Right kidney (tissue), 1 donor: ENCODE results near the gene NSL1.
"Not testable (repeated sequence)": the region's sequence is repeated elsewhere in the genome, so short reads cannot be mapped to it uniquely, and the experiment has no call there.

Experiments used
- DNase-seq: peaks from one replicate; pipeline ENCODE4 v3.0.0-alpha.2; 2016

The NSL1 gene

GRCh38 chr1:212785871-212786270, 5.7 kb downstream of the NSL1 start:
- DNase-seq = no peak

DNA sequence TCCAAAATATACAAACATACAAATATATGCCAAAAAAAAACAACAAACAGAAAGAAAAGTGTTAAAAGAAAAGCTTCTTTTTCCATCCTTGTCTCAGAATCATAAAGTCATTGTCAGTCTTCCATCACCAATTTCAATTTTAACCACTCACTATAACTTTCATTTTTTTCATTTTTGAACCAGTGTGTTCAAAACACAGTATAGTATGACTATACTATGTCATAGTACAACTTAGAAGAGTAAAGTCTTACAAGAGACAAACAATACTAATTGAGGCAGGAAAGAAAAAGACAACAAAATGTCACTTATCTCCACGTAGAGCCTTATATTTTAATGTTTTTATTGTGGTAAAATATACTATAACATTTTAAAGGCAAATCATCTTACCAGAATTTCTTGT, 7.6 kb downstream of the NSL1 start:
- DNase-seq = no peak

DNA sequence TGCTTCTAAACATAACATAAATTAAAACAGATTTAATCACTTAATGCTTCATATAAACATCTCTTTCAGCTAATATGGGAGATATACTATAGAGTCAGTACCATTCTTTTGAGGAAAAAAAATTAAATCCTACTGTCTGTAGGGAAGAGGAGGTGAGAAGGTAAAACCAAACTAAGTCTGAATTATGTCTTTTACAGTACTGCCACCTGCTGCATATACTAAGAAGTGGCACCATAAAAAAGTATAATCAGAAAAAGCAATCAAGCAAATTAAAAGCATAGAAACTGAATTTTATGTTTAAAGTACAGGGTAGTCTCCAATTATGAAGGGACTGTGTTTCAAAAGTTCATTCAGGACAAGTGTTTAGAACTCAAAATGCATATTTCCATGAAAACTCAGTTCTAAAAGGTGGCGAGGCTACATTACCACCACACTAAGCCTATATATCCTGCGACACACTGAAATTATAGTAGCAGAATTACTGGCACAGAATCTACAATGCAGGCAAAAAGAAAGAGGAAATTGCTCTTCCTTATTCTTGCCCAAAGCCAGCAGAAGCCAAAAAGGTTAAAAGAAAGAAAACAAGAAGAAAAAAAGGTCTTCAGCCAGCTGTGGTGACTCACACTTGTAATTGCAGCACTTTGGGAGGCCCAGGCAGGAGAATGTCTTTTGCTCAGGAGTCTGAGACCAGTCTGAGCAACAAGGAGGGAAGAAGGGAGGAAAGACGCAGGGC, 9.0 kb downstream of the NSL1 start:
- DNase-seq = no peak

- no peak for DNase-seq
Measured at GRCh38 chr1:212781225-212781624, 10.4 kb downstream of the NSL1 start.

DNA sequence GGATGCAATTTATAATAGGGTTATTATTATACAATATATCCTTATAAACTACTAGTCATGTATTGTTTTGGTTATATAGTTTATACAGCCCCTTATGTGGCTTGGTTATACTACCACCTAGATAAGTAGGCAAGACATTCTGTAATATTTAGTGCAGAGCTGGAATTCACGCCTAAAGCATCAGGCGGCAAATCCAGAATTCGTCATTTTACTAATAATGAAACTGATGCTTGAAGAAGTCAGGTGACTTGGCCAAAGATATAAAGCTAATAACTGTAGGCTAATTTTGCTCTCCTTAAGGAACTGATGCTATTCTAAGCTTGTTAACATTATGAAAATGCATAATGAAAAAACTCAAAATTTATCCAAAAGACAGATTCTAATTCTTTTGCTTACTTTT, 10.8 kb downstream of the NSL1 start:
- no peak for DNase-seq

- DNase-seq = not testable (repeated sequence)
Measured at GRCh38 chr1:212779086-212779485, 12.5 kb downstream of the NSL1 start.

GRCh38 chr1:212777151-212777550, 14.4 kb downstream of the NSL1 start:
- no peak for DNase-seq

GRCh38 chr1:212775241-212775640, 16.3 kb downstream of the NSL1 start:
- no peak for DNase-seq

GRCh38 chr1:212774584-212774983, 17.0 kb downstream of the NSL1 start:
- no peak for DNase-seq

DNA sequence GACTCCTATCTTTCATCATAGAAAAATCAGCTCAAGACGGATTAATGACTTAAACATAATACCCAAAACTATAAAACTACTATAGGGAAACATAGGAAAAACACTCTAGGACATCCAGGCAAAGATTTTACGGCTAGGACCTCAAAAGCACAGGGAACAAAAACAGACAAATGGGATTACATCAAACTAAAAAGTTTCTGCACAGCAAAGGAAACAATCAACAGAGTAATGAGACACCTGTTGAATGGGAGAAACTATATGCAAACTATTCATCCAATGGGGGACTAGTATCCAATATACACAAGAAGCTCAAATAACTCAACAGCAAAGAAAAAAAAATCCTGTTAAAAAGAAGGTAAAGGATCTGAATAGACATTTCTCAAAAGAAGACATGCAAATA, 18.6 kb downstream of the NSL1 start:
- no peak for DNase-seq

DNA sequence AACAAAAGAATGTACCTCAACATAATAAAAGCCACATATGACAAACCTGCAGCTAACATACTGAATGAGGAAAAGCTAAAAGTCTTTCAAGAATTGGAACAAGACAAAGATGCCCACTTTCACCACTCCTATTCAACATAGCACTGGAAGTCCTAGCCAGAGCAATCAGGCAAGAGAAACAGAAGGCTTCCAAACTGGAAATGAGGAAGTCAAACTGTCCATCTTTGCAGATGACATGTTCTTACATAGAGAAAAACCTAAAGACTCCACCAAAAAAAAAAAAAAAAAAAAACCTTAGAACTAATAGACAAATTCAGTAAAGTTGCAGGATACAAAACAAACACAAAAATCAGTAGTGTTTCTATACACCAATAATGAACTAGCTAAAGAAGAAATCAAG, 20.2 kb downstream of the NSL1 start:
- DNase-seq = no peak

DNA sequence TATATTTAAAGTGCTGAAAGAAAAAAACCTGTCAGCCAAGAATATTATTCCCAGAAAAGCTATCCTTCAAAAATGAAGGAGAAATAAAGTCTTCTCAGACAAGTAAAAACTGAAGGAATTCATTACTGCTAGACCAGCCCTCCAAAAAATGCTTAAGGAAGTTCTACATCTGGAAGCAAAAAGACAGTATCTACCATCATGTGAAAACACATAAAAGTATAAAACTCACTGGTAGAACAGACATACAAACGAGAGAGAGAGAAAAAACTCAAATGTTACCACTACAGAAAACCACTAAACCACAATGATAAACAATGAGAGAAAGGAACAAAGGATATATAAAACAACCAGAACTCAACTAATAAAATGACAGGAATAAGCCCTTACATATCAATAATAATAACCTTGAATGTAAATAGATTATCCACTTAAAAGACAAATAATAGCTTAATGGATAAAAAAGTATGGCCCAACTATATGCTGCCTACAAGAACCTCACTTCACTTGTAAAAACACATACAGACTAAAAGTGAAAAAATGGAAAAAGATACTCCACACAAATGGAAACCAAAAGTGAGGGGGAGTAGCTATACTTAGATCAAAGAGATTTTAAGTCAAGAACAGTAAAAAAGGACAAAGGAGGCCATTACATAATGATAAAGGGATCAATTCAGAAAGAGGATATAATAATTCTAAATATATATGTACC, 22.0 kb downstream of the NSL1 start:
- no peak for DNase-seq

DNA sequence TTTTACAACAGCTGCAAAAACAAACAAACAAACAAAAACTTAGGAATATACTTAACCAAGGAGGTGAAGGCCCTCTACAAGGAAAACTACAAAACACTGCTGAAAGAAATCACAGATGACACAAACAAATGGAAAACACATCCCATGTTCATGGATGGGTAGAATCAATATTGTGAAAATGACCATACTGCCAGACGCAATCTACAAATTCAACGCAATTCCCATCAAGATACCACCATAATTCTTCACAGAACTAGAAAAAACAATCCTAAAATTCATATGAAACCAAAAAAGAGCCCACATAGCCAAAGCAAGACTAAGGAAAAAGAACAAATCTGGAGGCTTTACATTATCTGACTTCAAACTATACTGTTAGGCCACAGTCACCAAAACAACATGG, 24.8 kb downstream of the NSL1 start:
- DNase-seq = not testable (repeated sequence)

- DNase-seq = not testable (repeated sequence)
Measured at GRCh38 chr1:212764718-212765281, 26.8 kb downstream of the NSL1 start.

GRCh38 chr1:212762839-212763238, 28.7 kb downstream of the NSL1 start:
- DNase-seq = no peak

- DNase-seq = no peak
Measured at GRCh38 chr1:212762234-212762633, 29.3 kb downstream of the NSL1 start.

DNA sequence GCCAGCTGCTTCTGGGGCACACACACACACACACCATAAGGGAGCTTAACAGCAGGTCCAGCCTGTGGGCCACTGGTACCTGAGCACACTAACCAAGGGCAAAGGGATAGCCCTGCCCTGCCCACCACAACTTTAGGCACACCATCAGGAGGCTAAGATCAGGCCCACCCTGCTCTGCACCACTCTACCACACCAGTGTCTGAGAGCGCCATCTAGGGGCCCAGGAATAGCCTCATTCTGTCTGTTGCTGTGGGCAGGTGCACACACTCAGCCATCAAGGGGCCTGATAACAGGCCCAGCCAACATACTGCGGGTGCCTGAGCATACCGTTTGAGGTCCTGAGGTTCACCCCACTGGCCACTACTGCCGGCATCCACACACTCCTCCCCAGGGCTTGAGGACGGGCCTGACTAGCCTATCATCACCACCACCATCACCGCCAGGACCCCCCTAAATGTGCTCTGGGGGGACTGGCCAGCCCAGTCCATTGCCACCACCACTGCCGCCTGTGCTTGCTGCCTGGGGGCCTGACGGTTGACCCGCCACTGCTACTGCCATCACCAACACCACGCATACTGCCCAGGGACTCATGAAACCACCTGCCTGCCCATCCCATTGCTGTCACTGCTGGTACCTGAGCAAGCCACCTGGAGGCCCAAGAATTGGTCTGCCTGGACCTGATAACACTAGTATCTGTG, 31.3 kb downstream of the NSL1 start:
- no peak for DNase-seq

- DNase-seq = no peak
Measured at GRCh38 chr1:212759683-212760082, 31.9 kb downstream of the NSL1 start.

DNA sequence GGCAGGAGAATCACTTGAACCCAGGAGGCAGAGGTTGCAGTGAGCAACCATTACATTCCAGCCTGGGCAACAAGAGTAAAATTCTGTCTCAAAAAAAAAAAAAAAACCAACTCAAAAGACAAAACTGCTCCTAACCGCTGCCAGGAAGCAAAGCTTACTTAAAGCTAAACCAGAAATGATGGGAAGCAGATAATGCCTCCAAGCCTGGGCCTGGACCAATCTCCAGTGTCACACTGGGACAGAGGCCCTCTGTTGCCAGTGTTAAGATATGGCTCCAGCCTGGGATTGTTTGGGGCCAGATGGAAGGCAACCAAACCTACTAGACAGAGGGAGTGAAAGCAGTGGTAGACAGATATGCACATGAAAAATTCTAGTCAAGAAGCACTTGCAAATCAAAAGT, 36.9 kb downstream of the NSL1 start:
- DNase-seq = no peak

DNA sequence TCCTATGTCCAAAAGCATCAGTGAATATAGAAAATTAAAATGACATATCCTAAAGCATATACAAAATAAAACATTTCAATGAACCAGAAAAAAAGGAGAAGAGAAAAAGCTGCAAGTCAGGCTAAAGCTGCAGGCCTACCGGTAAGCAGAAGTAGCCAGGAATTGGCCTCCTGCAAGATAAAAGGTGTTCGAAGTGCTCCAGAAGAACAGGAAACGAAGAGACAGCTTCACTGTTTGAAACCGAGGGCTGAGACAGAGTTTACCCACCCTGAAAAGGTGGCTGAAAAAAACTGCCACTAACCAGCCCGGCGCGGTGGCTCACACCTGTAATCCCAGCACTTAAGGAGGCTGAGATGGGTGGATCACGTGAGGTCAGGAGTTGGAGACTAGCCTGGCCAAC, 37.4 kb downstream of the NSL1 start:
- no peak for DNase-seq

DNA sequence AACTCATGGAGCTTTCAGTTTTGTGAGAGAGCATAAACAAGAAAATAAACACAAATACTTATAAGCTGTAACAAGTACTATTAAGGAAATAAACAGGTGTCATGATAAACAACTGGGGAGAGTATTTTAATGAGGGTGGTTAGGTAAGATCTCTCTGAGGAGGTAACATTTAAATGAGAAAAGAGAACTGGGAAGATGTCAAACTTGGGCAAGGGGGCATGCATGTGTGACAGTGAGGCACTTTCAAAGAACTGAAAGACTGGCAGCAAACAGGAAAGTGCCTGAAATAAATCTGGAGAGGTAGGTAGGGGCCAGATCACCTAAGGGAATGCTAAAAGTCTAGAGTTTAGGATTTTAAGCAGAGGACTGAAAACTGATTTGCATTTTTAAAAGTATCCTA, 37.8 kb downstream of the NSL1 start:
- no peak for DNase-seq

DNA sequence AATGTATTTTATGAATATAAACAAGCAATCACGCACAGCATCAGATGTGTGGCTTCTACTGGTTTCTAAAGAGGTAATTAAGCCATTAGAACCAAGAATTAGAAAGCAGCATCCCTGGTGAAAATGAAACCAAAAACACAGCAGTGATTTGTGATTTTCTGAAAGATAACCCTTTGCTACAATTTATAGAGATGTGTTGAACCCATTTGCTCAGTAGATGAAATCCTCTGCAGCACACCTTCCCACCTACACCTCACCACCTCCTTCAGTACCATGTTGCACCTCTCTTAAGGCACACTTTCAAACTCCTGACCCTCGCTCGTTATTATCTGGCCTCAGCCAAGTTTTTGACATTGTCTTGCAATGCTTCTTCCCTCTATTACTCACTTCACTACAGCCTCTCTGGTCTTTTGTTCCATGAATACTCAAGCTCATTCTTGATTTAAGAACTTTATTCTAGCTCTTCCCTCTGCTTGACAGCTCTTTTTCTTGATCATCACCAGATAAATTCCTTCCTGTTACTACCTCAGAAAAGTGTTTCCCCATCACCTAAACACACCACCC, 38.6 kb downstream of the NSL1 start:
- no peak for DNase-seq
